HCT116 (cell line): ENCODE results near the gene C11orf68. TPM values are rescaled to one million over a fixed set of nuclear protein-coding genes. Genes with fewer than 3 reads are reported as not detected.

ENCODE experiments used
- ATAC-seq: fragments of 200-7000 bp; cut with Tn5 transposase; 2 replicates; pipeline ENCODE4 v1.9.1; 2020; ENCODE audit warnings: mild to moderate bottlenecking, moderate library complexity
- BruUV-seq: library from RNA; stranded (reverse); fragments of 400-500 nt; replicated peaks from 2 replicates; lab custom pipeline; 2021; lab: Mats Ljungman, UMichigan
- CTCF ChIA-PET: fragments of 300-600 bp; sonication (Branson Sonifier 250); formaldehyde crosslinking; loops from one replicate; lab custom pipeline; 2021; ENCODE audit warnings: antibody characterized with exemption; lab: Charles Lee
- POLR2A ChIA-PET: fragments of 300-600, 350-600 bp; sonication (Branson Sonifier 250); formaldehyde crosslinking; loops from one replicate; lab custom pipeline; 2021; ENCODE audit warnings: antibody characterized with exemption; lab: Charles Lee
- RAD21 ChIA-PET, 2 experiments: fragments of 300-600 bp; sonication (Branson Sonifier 250); formaldehyde crosslinking; loops; one replicate each; lab custom pipeline; 2023; ENCODE audit warnings: low total read pairs in 2 of 2; ENCODE audit not compliant: uncharacterized antibody in 2 of 2, unreplicated experiment in 2 of 2, low non-redundant PET in 1 of 2; lab: Charles Lee
- DNase-seq: peaks from one replicate; pipeline ENCODE4 v3.0.0-alpha.2; 2010; ENCODE audit warnings: low read depth, low spot score
- H2AFZ ChIP-seq: fragments of 200-600 bp; shearing (Covaris generic), sonication (generic); 2 replicates; pipeline ENCODE4 v1.6.1; 2017; ENCODE audit warnings: low read depth, mixed run types, mixed read lengths, antibody characterized with exemption, low read length; ENCODE audit not compliant: poor library complexity, severe bottlenecking
- H3K27ac ChIP-seq: 2 replicates; pipeline ENCODE4 v1.5.1; 2012; ENCODE audit warnings: low read depth, low read length
- H3K27me3 ChIP-seq: fragments of 200-600 bp; sonication (generic); 2 replicates; pipeline ENCODE4 v1.6.1; 2016; ENCODE audit warnings: mixed run types, low read length, mixed read lengths; ENCODE audit not compliant: insufficient read depth
- H3K36me3 ChIP-seq, 2 experiments: fragments of 200-500 bp in 1 of 2; fragments of 200-600 bp in 1 of 2; sonication (Bioruptor generic) in 1 of 2; sonication (generic) in 1 of 2; 2 replicates each; pipeline versions ENCODE4 v1.5.1 to v1.6.1; 2014 to 2016; ENCODE audit warnings: low read length in 2 of 2, inconsistent platforms in 1 of 2, mixed read lengths in 1 of 2, mixed run types in 1 of 2; ENCODE audit not compliant: insufficient read depth in 2 of 2, control insufficient read depth in 1 of 2
- H3K4me1 ChIP-seq, 2 experiments: fragments of 200-600 bp in 1 of 2; sonication (generic) in 1 of 2; 2 replicates each; pipeline versions ENCODE4 v1.5.1 to v1.6.1; 2012 to 2017; ENCODE audit warnings: low read length in 2 of 2, inconsistent platforms in 1 of 2, mild to moderate bottlenecking in 1 of 2, mixed read lengths in 1 of 2, mixed run types in 1 of 2, moderate library complexity in 1 of 2; ENCODE audit not compliant: insufficient read depth in 2 of 2, control insufficient read depth in 1 of 2
- H3K4me2 ChIP-seq: fragments of 200-600 bp; sonication (generic); 2 replicates; pipeline ENCODE4 v1.6.1; 2017; ENCODE audit warnings: mixed run types, low read length, mixed read lengths
- H3K4me3 ChIP-seq, 2 experiments: fragments of 200-600 bp in 1 of 2; sonication (generic) in 1 of 2; replicated peaks in 1 of 2; 2 replicates each; pipeline ENCODE4 v1.5.1; 2011 to 2016; ENCODE audit warnings: low read length in 2 of 2, control low read depth in 1 of 2, low read depth in 1 of 2, mild to moderate bottlenecking in 1 of 2, mixed read lengths in 1 of 2, mixed run types in 1 of 2
- H3K79me2 ChIP-seq: fragments of 200-600 bp; sonication (generic); 2 replicates; pipeline ENCODE4 v1.6.1; 2017; ENCODE audit warnings: mild to moderate bottlenecking, mixed run types, low read length, moderate library complexity, mixed read lengths; ENCODE audit not compliant: insufficient read depth
- H3K9ac ChIP-seq: fragments of 200-600 bp; sonication (generic); 2 replicates; pipeline ENCODE4 v1.6.1; 2016; ENCODE audit warnings: low read length, mixed read lengths
- H3K9me2 ChIP-seq: fragments of 200-600 bp; sonication (generic), shearing (Covaris generic); 2 replicates; pipeline ENCODE4 v1.6.1; 2017; ENCODE audit warnings: mixed run types, mild to moderate bottlenecking, moderate library complexity; ENCODE audit not compliant: insufficient read depth
- H3K9me3 ChIP-seq, 2 experiments: fragments of 200-500 bp in 1 of 2; fragments of 200-600 bp in 1 of 2; sonication (Bioruptor generic) in 1 of 2; sonication (generic) in 1 of 2; 2 replicates each; pipeline ENCODE4 v1.6.1; 2014 to 2017; ENCODE audit warnings: low read length in 2 of 2, mixed read lengths in 2 of 2, inconsistent platforms in 1 of 2, low read depth in 1 of 2, mild to moderate bottlenecking in 1 of 2, mixed run types in 1 of 2, moderate library complexity in 1 of 2; ENCODE audit not compliant: control insufficient read depth in 1 of 2, insufficient read depth in 1 of 2
- H4K20me1 ChIP-seq: fragments of 200-600 bp; sonication (generic), shearing (Covaris generic); 2 replicates; pipeline ENCODE4 v1.6.1; 2017; ENCODE audit warnings: mixed run types, mild to moderate bottlenecking, moderate library complexity; ENCODE audit not compliant: insufficient read depth
- ATF3 ChIP-seq: IDR thresholded peaks from 2 replicates; pipeline ENCODE4 v1.6.1; 2012
- CBX3 ChIP-seq: IDR thresholded peaks from 2 replicates; pipeline ENCODE4 v1.6.1; 2012; ENCODE audit warnings: low read depth
- EGR1 ChIP-seq: IDR thresholded peaks from 2 replicates; pipeline ENCODE4 v1.6.1; 2012; ENCODE audit warnings: low read depth
- EZH2phosphoT487 ChIP-seq: fragments of 200-600 bp; IDR thresholded peaks from 2 replicates; pipeline ENCODE4 v1.6.1; 2018; ENCODE audit warnings: antibody characterized with exemption, borderline replicate concordance
- FOSL1 ChIP-seq: IDR thresholded peaks from 2 replicates; pipeline ENCODE4 v1.6.1; 2012; ENCODE audit warnings: low read depth
- MAX ChIP-seq: IDR thresholded peaks from 2 replicates; pipeline ENCODE4 v1.6.1; 2012
- POLR2AphosphoS5 ChIP-seq: IDR thresholded peaks from 2 replicates; pipeline ENCODE4 v1.6.1; 2011; ENCODE audit warnings: mild to moderate bottlenecking, low read depth, low read length, moderate library complexity
- RAD21 ChIP-seq: IDR thresholded peaks from 2 replicates; pipeline ENCODE4 v1.6.1; 2012; ENCODE audit warnings: low read depth, mild to moderate bottlenecking
- REST ChIP-seq: IDR thresholded peaks from 2 replicates; pipeline ENCODE4 v1.6.1; 2012; ENCODE audit warnings: low read depth
- SIN3A ChIP-seq: IDR thresholded peaks from 2 replicates; pipeline ENCODE4 v1.6.1; 2012; ENCODE audit warnings: low read depth
- SP1 ChIP-seq: IDR thresholded peaks from 2 replicates; pipeline ENCODE4 v1.6.1; 2012; ENCODE audit warnings: low read depth
- ZBTB33 ChIP-seq: IDR thresholded peaks from 2 replicates; pipeline ENCODE4 v1.6.1; 2011; ENCODE audit warnings: mild to moderate bottlenecking, low read length, moderate library complexity; ENCODE audit not compliant: insufficient replicate concordance; ENCODE audit errors: extremely low read depth
- ZNF274 ChIP-seq: fragments of 200-500 bp; sonication (Bioruptor generic); IDR thresholded peaks from 2 replicates; pipeline ENCODE4 v1.6.1; 2014; ENCODE audit warnings: mild to moderate bottlenecking, low read depth, low read length, inconsistent platforms
- intact Hi-C: fragments of 100-400 bp; cut with micrococcal nuclease; formaldehyde crosslinking; loops from 2 replicates; pipeline ENCODE4 v1.10.0; 2022
- total RNA-seq: library from RNA; stranded (reverse); gene quantifications from one replicate; pipeline ENCODE4 v1.2.1, GENCODE V29; 2021; ENCODE audit not compliant: unreplicated experiment

Gene C11orf68
- total RNA-seq, 1 experiment from 2014 or later, result 49.8 TPM

GRCh38 chr11:65879617-65880016 is 39.2 kb downstream of the C11orf68 start, which contains the start of gene CTSW:
CTSW (plus strand) TSS chr11:65879837; CDS start chr11:65879855, 18 bp downstream.
- H3K79me2 ChIP-seq, result peaks cover 12% of the 10 kb centered on the region; the same call in 1 of the 2 replicates
- no peak within 1 kb of the TSS for H3K4me3 ChIP-seq
- no peak for ATAC-seq
- H2AFZ ChIP-seq, result no peak within 1 kb of the TSS
- no peaks in the 10 kb centered on the region for H3K9me3 ChIP-seq
- ChIA-PET POLR2A (no interaction called here), RAD21 (no interaction called here)
- BruUV-seq, result no TSS peak
- no peaks in the 10 kb centered on the region for H3K9me2 ChIP-seq
- no peaks in the 10 kb centered on the region for H3K27me3 ChIP-seq
- H3K36me3 ChIP-seq, result peaks cover 5 to 25% of the 10 kb centered on the region in 2 experiments; a peak in 2 of 4 replicates
- H3K4me1 ChIP-seq, result peaks cover 2 to 5% of the 10 kb centered on the region in 2 experiments; a peak in 2 of 4 replicates
- no peak within 1 kb of the TSS for H3K4me2 ChIP-seq
- H3K9ac ChIP-seq, result no peak within 1 kb of the TSS
- TF ChIP-seq SP1, result no peak
- no peak for TF ChIP-seq ZNF274
- no peak for TF ChIP-seq CBX3
- no peak for TF ChIP-seq FOSL1
- TF ChIP-seq POLR2AphosphoS5, result no peak
- TF ChIP-seq ZBTB33, result no peak
- TF ChIP-seq RAD21, result no peak
- TF ChIP-seq SIN3A, result no peak
- TF ChIP-seq MAX, result no peak
- no peak for TF ChIP-seq REST
- TF ChIP-seq EZH2phosphoT487, result no peak
- no peak for TF ChIP-seq ATF3
- no peak for TF ChIP-seq EGR1
- TF ChIP-seq, all 23 proteins: peak for 0
- DNase-seq, result no peak
- intact Hi-C loops, result no loop called here
- CTCF ChIA-PET, result interaction anchor here (1.1 kb wide), 1 partner anchor 8 kb away, joined by 4 read pairs; the partner anchor contains the start of gene FIBP
- Histone ChIP-seq H4K20me1 (no peaks in the 10 kb centered on the region), H3K27ac (no peak within 1 kb of the TSS)
